Stimulated activated CD8-positive, alpha-beta memory T cell treated with anti-CD3 and anti-CD28 coated beads, Interleukin-4, amount 100 ng/mL, for 1 hour (primary cell): ENCODE results near the gene NID1.
"Not testable (repeated sequence)": the region's sequence is repeated elsewhere in the genome, so short reads cannot be mapped to it uniquely, and the experiment has no call there.

ENCODE experiments used
- DNase-seq, 2 donors: peaks; one replicate each; pipeline ENCODE4 v3.0.0-alpha.2; 2020; ENCODE audit warnings: low read depth in 2 of 2, low spot score in 1 of 2

NID1 gene

DNA sequence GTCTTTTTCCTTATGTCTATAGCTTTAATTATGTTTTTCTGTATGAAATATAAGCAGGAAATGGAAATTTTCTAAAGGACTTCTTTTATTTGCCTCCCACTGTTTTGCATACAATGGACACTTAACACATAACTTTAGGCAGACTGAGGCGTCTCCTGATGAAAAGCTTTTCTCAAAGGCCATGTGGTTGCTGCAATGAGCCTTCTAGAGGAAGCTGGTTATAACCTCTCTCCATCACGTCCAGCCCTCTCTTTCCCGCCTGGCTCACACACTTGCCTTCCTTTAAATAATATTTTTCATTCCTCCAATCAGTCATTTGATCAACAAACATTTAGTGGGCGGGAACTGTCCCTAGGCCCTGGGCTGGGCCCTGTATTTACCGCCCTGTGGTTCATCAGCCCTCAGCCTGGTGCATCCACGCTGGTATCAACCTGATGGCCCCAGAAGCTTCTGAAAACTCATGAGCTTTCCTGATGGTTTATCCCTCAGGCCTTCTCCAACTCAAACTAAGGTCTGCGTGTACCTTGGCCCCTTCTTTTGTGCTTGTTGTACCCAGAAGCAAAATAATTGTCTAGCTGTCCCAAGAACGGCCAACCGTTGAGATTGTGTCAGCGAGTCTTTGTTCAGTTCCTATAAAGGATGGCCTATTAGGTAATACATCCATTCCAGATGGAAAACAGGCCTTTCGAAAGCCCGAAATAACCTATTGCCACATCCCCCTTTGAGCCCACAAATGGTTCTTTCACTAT lies 122.8 kb downstream of the NID1 start:
- DNase-seq = no peak

DNA sequence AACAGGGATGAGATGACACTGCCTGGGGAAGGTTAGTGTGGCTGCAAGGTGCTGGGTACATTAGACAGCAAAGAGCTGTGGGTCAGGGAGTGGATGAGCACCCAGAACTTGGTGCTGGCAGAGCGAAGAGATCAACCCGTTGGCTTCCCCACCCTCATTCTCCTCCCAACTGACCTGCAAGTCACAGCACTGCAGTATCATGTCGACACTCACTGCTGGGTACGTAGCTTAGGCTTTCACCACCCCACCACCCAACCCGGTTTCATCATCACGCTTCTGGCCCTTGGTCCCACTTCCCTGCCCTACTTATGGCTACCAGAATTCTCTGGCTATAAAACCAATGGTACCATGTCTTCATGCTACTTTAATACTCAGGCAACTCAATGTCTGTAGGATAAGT lies 124.6 kb downstream of the NID1 start:
- no peak for DNase-seq

DNA sequence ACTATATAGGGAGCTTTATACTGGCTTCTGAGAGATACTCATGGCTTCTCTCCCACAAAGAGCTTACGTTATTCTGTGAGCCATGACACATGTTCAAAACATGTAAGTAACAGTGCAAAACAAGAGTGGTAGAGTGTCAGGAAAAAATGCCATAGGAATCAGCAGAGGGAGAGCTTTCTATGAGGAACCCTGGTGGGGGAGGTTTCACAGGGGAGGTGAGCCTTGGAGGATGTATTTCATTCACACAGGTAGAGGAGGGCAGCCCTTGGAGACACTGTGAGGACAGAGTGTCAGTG lies 125.5 kb downstream of the NID1 start:
- no peak for DNase-seq

DNA sequence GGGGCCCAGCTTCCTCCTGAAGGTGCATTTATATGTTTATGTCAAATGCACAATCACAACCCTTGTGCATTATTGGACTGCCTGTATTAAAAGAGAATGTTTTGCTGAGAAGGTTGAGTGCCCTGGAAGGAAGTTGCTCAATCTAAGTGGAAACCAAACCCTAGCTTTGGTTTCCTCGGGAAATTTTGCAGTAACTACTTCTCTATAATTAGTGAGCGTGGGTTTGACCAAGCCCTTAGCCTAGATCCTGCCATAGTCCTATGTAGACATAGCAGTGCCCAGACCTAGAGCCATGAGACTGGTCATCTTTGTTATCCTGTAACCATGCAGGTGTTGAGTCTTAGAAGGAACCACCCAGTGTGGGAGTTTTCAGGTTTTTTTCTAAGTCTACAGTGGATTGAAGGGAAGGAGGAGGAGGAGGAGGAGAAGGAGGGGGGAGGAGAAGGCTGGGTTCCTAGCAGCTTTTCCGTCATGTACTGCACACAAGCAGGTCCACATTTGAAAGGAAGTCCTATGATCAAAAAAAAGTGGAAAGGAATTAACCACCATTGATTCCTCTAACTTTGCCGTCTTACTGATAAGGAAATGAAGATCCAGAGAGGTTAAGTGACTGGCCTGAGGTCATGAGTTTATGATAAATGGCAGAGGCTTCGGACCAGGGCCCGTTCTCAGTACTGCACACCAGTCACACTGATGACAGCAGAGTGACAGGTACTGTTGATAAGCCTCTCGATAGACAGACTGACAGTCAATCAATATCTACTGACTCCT lies 126.0 kb downstream of the NID1 start:
- no peak for DNase-seq

DNA sequence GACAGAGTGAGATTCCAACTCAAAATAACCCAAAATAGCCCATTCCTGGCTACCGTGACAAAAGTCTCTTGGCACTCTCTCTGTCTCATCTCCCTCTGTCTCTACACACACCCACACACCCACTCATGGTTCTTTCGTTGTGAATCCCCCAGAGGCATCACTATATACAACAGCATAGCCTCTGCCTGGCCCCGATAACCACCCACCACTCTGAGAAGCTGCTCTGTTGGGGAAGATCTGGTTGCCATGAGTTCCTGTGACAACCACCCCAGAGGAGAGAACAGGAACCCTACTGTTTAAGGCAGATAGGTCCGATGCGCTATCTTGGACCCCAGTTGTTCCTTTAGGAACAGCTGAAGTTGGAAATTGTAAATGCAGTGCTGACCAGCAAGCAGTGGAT lies 127.8 kb downstream of the NID1 start:
- no peak for DNase-seq

DNA sequence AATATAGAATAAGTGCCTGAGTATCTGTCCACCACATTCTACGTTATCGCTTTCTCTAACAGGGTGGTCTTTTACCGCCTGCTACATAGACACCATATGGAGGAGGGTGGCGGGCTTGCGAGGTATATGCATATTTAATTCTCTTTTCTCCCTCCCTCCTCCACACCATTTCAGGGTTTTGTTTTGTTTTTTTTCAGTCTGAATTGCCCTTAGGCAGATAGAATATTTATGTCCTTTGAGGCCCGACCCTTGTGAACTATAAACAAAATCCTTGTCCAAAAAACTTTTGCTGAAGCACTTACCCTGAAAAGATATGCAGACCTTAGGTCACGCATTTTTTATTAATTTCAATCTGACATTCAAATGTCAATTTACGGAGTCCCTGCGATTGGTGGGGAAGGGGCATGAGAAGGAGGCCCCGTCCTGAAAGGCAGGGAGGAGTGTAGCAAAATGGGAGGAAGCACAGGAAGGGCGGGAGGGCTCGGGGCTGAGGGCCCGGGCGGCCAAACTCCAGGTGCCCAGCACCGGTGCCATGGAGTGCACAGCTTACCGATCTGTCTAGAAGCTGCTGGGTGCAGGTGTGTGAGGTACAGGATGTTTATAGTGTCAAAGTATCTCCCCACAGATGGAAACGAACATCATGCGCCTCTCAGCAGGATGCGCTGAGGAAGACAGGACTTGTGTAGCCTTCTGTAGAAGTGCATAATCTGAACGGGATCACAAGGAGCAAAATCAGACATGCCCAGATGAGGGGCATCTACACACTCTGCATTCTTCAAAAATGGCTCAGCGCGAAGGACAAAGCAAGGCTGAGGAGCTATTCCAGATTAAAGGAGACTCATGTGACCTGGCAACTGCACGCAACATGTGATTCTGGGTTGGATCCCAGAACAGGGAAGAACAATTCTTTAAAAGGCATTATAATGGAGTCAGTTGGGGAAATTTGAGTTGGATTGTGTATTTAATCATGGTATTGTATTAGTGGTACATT lies 129.4 kb downstream of the NID1 start:
- DNase-seq = no peak

DNA sequence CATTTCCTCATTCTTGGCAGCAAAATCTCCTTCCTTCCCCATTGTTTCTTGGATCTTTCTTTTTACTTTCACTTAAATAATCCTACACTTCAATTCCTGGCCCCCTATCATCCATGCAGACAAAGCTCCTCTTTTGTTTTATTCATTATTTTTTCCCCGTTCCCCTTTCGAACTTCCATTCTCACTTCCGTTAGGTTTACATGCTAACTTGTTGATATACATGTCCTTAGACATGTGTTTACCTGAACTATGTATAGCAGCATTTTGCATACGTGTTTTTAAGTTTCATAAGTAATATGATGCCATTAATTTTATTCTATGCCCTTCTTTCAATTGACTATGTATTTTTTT lies 131.1 kb downstream of the NID1 start:
- DNase-seq = no peak

DNA sequence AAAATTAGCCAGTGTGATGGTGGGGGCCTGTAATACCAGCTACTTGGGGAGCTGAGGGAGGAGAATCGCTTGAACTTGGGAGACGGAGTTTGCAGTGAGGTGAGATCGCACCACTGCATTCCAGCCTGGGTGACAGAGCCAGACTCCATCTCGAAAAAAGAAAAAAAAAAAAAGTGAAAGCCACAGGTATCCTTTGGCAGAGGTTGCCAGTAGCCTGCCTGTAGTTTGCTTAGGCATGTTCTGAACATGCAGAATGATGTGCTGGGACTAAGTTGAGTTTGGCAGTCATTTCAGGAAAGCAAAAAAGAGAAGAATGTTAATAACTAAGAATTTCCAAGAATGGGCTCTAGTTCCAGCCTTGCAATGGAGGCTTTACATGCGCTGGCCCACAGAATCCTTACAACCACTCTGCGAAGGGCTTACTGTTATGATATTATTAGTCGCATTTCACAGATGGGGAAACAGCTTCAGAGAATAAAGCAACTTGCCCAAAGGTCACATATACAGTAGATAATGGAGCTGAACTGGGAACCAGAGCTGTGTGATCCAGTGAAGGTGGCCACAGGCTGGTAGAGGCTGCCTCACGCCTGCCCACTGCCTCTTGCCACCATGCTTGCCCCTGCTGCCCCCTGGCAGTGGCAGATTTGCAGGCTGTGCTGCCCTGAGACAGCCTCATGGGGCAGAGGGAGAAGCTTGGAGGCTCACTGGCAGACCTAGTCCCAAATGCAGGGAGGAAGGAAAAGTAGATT lies 131.7 kb downstream of the NID1 start:
- DNase-seq = no peak

DNA sequence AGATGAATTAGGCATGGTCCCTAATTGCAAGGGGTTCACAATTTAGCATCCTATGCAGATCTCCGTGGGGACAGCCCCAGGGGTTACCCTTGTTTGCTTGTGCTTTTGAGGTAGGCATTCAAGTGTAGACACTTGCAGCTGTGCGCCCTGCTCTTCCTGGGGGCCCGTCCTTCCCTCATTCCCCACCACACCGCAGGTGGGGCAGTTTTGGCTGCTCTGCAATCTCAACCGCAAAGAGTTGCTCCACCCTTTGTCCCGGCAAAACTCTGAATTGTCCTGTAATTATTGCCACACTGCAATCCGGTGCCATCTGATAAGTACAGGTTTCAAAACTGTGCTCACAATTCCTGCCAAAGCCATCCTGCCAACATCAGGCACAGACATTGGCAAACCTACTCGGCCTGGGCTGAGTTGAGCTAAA lies 132.8 kb downstream of the NID1 start:
- DNase-seq = no peak

DNA sequence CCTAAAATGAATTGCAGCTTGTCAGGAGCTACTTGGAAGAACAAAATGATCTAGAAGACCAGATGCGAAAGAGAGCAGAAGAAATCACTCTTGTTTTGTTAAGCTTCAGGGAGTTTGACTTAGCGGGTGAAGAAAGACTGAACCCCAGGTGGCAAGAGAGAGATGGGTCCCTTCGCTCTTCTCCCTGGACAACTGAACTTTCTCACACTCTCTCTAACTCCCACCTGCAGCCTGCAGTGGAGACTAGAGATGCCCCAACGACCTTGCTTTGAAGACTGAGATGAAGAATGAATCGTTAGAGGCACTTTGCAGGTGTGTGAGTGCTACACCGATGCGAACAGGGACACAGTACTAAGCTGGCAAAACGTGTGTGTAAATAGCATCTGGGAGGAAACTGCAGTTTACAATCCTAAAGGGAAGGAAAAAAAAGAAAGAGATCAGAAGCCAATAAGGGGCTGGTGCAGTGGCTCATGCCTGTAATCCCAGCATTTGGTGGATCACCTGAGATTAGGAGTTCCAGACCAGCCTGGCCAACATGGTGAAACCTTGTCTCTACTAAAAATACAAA lies 133.6 kb downstream of the NID1 start:
- DNase-seq = no peak

DNA sequence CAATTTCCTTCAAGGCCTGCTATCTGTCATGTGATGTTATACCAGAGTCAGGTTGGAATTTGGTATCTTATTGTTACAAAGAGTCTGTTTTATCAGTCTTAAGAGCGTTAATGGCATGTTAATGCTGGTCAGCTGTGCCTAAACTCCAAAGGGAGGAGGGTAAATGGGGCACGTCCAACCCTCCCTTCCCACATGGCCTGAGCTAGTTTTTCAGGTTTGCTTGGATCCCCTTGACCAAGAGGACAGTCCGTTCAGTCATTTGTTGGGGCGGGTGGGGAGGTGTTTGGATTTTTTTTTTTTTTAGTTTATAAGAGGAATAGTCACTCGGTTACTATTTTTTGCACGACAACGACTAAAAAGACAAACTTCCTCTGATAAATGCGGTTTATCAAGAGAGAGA lies 134.3 kb downstream of the NID1 start:
- DNase-seq = no peak

DNA sequence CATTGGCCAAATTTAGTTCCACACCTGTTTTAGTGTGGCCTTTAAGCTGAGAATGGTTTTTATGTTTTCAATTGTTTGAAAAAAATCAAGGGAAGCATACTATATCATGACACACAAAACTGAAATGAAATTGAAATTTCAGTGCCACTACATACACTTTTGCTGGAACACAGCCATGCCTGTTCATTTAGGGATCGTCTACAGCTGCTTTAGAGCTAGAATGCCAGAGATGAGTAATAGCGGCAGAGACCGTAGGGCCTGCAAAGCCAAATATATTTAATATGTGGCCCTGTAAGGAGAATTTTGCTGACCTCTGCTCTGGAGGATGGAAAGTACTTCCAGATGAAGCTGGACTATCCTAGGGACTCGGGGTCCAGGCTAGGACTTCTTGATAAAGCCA lies 135.7 kb downstream of the NID1 start:
- DNase-seq = no peak

DNA sequence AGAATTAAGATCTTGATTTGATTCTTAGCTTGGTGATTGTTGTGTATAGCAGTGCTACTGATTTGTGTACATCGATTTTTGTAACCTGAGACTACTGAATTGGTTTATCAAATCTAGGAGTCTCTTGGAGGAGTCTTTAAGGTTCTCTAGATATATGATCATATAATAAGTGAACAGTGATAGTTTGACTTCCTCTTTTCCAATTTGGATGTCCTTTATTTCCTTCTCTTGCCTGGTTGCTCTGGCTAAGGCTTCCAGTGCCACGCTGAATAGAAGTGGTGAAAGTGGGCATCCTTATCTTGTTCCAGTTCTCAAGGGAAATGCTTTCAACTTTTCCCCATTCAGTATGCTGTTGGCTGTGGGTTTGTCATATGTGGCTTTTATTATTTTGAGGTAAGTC lies 136.7 kb downstream of the NID1 start:
- no peak for DNase-seq

DNA sequence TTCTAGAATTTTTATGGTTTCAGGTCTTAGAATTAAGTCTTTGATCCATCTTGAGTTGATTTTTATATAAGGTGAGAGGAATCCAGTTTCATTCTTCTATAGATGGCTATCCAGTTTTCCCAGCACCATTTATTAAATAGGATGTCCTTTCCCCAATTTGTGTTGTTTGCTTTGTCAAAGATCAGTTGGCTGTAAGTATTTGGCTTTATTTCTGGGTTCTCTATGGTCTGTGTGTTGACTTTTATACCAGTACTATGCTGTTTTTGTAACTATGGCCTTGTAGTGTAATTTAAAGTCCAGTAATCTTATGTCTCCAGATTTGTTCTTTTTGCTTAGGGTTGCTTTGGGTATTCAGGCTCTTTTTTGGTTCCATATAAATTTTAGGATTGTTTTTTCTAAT lies 137.3 kb downstream of the NID1 start:
- not testable (repeated sequence) for DNase-seq
